K562 (cell line): ENCODE measurements around the gene OBSCN. TPM values are rescaled to one million over a fixed set of nuclear protein-coding genes. Genes with fewer than 3 reads are reported as not detected.

ENCODE experiments used
- ATAC-seq: fragments of 200-7000 bp; cut with Tn5 transposase; 3 replicates; pipeline ENCODE4 v1.9.1; 2020; ENCODE audit warnings: moderate library complexity
- BruUV-seq: library from RNA; stranded (reverse); fragments of 400-500 nt; replicated peaks from 2 replicates; lab custom pipeline; 2021; lab: Mats Ljungman, UMichigan
- CTCF ChIA-PET: fragments of 300-600 bp; formaldehyde crosslinking; extraction: SDS; loops from one replicate; lab custom pipeline; 2021; ENCODE audit warnings: low intra/inter-chr PET ratio; lab: Yijun Ruan, JAX
- POLR2A ChIA-PET: fragments of 300-600, 350-650 bp; sonication (Branson Sonifier 250); formaldehyde crosslinking; extraction: SDS; loops from one replicate; lab custom pipeline; 2021; ENCODE audit warnings: antibody characterized with exemption, inconsistent platforms; lab: Yijun Ruan, JAX
- DNase-seq, 4 experiments: peaks; one replicate each; pipeline versions ENCODE4 v3.0.0 to v3.0.0-alpha.2; 2011 to 2018; ENCODE audit warnings: low spot score in 3 of 4, mixed read lengths in 3 of 4; ENCODE audit errors: extremely low read depth in 1 of 4
- FAIRE-seq: peaks from 2 replicates; lab custom pipeline; 2011; peaks lifted over from hg19 to GRCh38; lab: Jason Lieb, UNC
- H2AFZ ChIP-seq: 2 replicates; pipeline ENCODE4 v1.6.0; 2011; ENCODE audit warnings: low read depth, low read length, control low read depth, inconsistent platforms
- H3K27ac ChIP-seq: fragments of 200-600 bp; 3 replicates; pipeline ENCODE4 v1.8.0; 2011; ENCODE audit warnings: low read depth, mild to moderate bottlenecking, control low read depth, inconsistent platforms, low read length, moderate library complexity, mixed read lengths; ENCODE audit errors: extremely low read depth
- H3K27me3 ChIP-seq, 2 experiments: fragments of 300-600 bp in 1 of 2; 2 replicates in 1 of 2; 3 replicates in 1 of 2; pipeline versions ENCODE4 v1.6.0 to v1.8.0; 2011; ENCODE audit warnings: inconsistent platforms in 2 of 2, low read length in 2 of 2, mild to moderate bottlenecking in 1 of 2, mixed read lengths in 1 of 2, moderate library complexity in 1 of 2; ENCODE audit not compliant: control insufficient read depth in 2 of 2, insufficient read depth in 2 of 2
- H3K36me3 ChIP-seq: fragments of 300-600 bp; 3 replicates; pipeline ENCODE4 v1.8.0; 2011; ENCODE audit warnings: mild to moderate bottlenecking, low read length, inconsistent platforms; ENCODE audit not compliant: control insufficient read depth, insufficient read depth
- H3K4me1 ChIP-seq, 2 experiments: fragments of 200-600 bp in 1 of 2; replicated peaks in 1 of 2; 2 replicates in 1 of 2; 3 replicates in 1 of 2; pipeline versions ENCODE4 v1.5.1 to v1.8.0; 2011; ENCODE audit warnings: inconsistent platforms in 2 of 2, low read length in 2 of 2, mild to moderate bottlenecking in 1 of 2, mixed read lengths in 1 of 2, moderate library complexity in 1 of 2; ENCODE audit not compliant: control insufficient read depth in 2 of 2, insufficient read depth in 2 of 2
- H3K4me2 ChIP-seq: 2 replicates; pipeline ENCODE4 v1.6.1; 2011; ENCODE audit warnings: low read length, control low read depth, inconsistent platforms, mixed read lengths; ENCODE audit not compliant: insufficient read depth
- H3K4me3 ChIP-seq: fragments of 200-600 bp; sonication (generic), shearing (Covaris generic); 2 replicates; pipeline ENCODE4 v1.5.1; 2016; ENCODE audit warnings: control low read depth, inconsistent platforms
- H3K79me2 ChIP-seq: fragments of 200-600 bp; 3 replicates; pipeline ENCODE4 v1.8.0; 2011; ENCODE audit warnings: low read length, inconsistent platforms; ENCODE audit not compliant: control insufficient read depth, insufficient read depth
- H3K9ac ChIP-seq, 2 experiments: 2 replicates each; pipeline versions ENCODE4 v1.6.0 to v1.6.1; 2011; ENCODE audit warnings: low read depth in 2 of 2, low read length in 2 of 2, control low read depth in 1 of 2, inconsistent platforms in 1 of 2, mild to moderate bottlenecking in 1 of 2, mixed read lengths in 1 of 2; ENCODE audit not compliant: insufficient read depth in 1 of 2
- H3K9me1 ChIP-seq: one replicate; pipeline ENCODE4 v1.6.0; 2011; ENCODE audit warnings: inconsistent platforms, mild to moderate bottlenecking, low read length, moderate library complexity; ENCODE audit not compliant: control insufficient read depth, insufficient read depth
- H3K9me3 ChIP-seq: replicated peaks from 2 replicates; pipeline ENCODE4 v1.5.1; 2011; ENCODE audit warnings: low read depth, low read length, inconsistent platforms; ENCODE audit not compliant: control insufficient read depth, insufficient read depth
- H4K20me1 ChIP-seq: replicated peaks from 2 replicates; pipeline ENCODE4 v1.6.1; 2011; ENCODE audit warnings: low read length, inconsistent platforms, mixed read lengths; ENCODE audit not compliant: control insufficient read depth, insufficient read depth
- CHD2 ChIP-seq: IDR thresholded peaks from 2 replicates; pipeline ENCODE4 v1.6.1; 2011; ENCODE audit warnings: low read depth, low read length
- EGR1 ChIP-seq: fragments of 450-650 bp; conservative IDR thresholded peaks from 2 replicates; pipeline ENCODE4 v1.6.1; 2017; ENCODE audit warnings: mild to moderate bottlenecking
- EP300 ChIP-seq: IDR thresholded peaks from 2 replicates; pipeline ENCODE4 v1.6.1; 2012; ENCODE audit warnings: low read length, improper control_type of control experiment
- HOXB6 ChIP-seq: fragments of 250-450 bp; sonication (Bioruptor Pico); IDR thresholded peaks from 2 replicates; pipeline ENCODE4 v1.5.1; 2022; ENCODE audit warnings: mild to moderate bottlenecking, borderline replicate concordance
- KDM5B ChIP-seq: fragments of 200-600 bp; sonication (generic); IDR thresholded peaks from 2 replicates; pipeline ENCODE4 v1.6.1; 2012; ENCODE audit warnings: low read depth, mild to moderate bottlenecking, moderate library complexity, low read length, control low read depth, inconsistent platforms; ENCODE audit not compliant: insufficient replicate concordance
- NFE2 ChIP-seq: IDR thresholded peaks from 2 replicates; pipeline ENCODE4 v1.6.1; 2014; ENCODE audit warnings: antibody characterized with exemption, low read depth
- NR2C1 ChIP-seq, 2 experiments: fragments of 450-650 bp; IDR thresholded peaks; 2 replicates each; pipeline ENCODE4 v1.6.1; 2017; ENCODE audit warnings: mild to moderate bottlenecking in 2 of 2, antibody characterized with exemption in 1 of 2, inconsistent platforms in 1 of 2, missing compliant biosample characterization in 1 of 2, missing genetic modification characterization in 1 of 2
- RAD51 ChIP-seq: fragments of 450-650 bp; IDR thresholded peaks from 2 replicates; pipeline ENCODE4 v1.7.1; 2016; ENCODE audit warnings: low read depth, mild to moderate bottlenecking, borderline replicate concordance
- ZBTB17 ChIP-seq: fragments of 450-650 bp; formaldehyde crosslinking; IDR thresholded peaks from 2 replicates; pipeline ENCODE4 v1.4.0; 2020; ENCODE audit warnings: mild to moderate bottlenecking
- ZFP1 ChIP-seq: fragments of 450-650 bp; formaldehyde crosslinking; IDR thresholded peaks from 2 replicates; pipeline ENCODE4 v1.4.0; 2020; ENCODE audit warnings: mild to moderate bottlenecking, mixed read lengths
- ZNF23 ChIP-seq: fragments of 250-450 bp; sonication (Bioruptor Pico); IDR thresholded peaks from 2 replicates; pipeline ENCODE4 v1.4.0; 2020; ENCODE audit warnings: mild to moderate bottlenecking
- WGBS: fragments of 100-300 bp; shearing (Covaris generic); methylation state at CpG from one replicate; pipeline ENCODE4 v1.1.6; 2016; ENCODE audit warnings: low coverage, mixed read lengths; ENCODE audit not compliant: insufficient coverage; ENCODE audit errors: missing lambda C conversion rate; 5-methylcytosine and 5-hydroxymethylcytosine counted together
- in situ Hi-C: fragments of 300-500 bp; cut with MboI; formaldehyde crosslinking; loops from 4 replicates; pipeline ENCODE4 v1.15.0; 2018; ENCODE audit warnings: inconsistent platforms, mixed read lengths
- intact Hi-C: fragments of 100-400 bp; cut with micrococcal nuclease; formaldehyde crosslinking; loops from 2 replicates; pipeline ENCODE4 v1.14.2; 2022
- polyA plus RNA-seq, 8 experiments: library from polyadenylated mRNA; depleted of rRNA in 4 of 8; stranded (reverse) in 5 of 8; unstranded in 3 of 8; fragments of >200 nt; fragmentation: Nextera tagmentation in 2 of 8; fragmentation: Illumina TruSeq in 1 of 8; extraction: Ambion mirVana in 2 of 8; extraction: Trizol in 1 of 8; gene quantifications; 2 replicates each; pipeline versions ENCODE4 v1.2.1 to v1.2.3, GENCODE V29; 2011 to 2014; ENCODE audit warnings: inconsistent platforms in 1 of 8, missing spikeins in 1 of 8
- total RNA-seq, 7 experiments: library from RNA; depleted of rRNA in 6 of 7; stranded (reverse); fragments of >200 nt in 6 of 7; fragmentation: Illumina TruSeq in 2 of 7; extraction: Trizol in 2 of 7; gene quantifications; 2 replicates each; pipeline versions ENCODE4 v1.2.1 to v1.2.3, GENCODE V29; 2011 to 2021; ENCODE audit warnings: low replicate concordance in 1 of 7
- TF ChIP-seq, protein P1 (sequence below): sonication (generic); formaldehyde crosslinking; IDR thresholded peaks from 2 replicates; pipeline ENCODE4 v1.9.0; 2022; ENCODE audit warnings: mild to moderate bottlenecking, missing genetic modification reagents

Gene OBSCN
- total and polyA plus RNA-seq, 9 of the 15 experiments (the other 6 are each of a cell fraction or from before 2014, with no cell fraction given), result 0.18 to 19.7 (median 3.6) TPM

- peaks cover 3 to 42% of the 10 kb centered on the region in 2 experiments; a peak in 4 of 5 replicates for H3K27me3 ChIP-seq
- no peaks in the 10 kb centered on the region for H3K36me3 ChIP-seq
- no peak overlapping the region for H3K4me2 ChIP-seq
- peaks cover 11 to 22% of the 10 kb centered on the region in 2 experiments; a peak in 4 of 5 replicates for H3K4me1 ChIP-seq
- no peaks in the 10 kb centered on the region for H3K79me2 ChIP-seq
- no peak overlapping the region for H3K4me3 ChIP-seq
- no peak for TF ChIP-seq NFE2
- TF ChIP-seq EP300, result no peak
- TF ChIP-seq ZNF23, result no peak
- no peak for TF ChIP-seq ZFP1
- TF ChIP-seq, protein P1, sequence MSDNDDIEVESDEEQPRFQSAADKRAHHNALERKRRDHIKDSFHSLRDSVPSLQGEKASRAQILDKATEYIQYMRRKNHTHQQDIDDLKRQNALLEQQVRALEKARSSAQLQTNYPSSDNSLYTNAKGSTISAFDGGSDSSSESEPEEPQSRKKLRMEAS (CRISPR knock-in tag), result 0 out of 2 replicates have a peak, but pooled peaks have one; percentile 0
- 33% methylated on average over 14 of the region's 14 CpGs for WGBS
- BruUV-seq, result no TSS peak
- H4K20me1 ChIP-seq, result no peaks in the 10 kb centered on the region
- H2AFZ ChIP-seq, result peak overlapping the region; percentile 42; the same call in 1 of the 2 replicates
- intact Hi-C loops, result no loop called here
- no peak for DNase-seq
- no peak overlapping the region for H3K27ac ChIP-seq
- peaks cover 4% of the 10 kb centered on the region for H3K9me1 ChIP-seq
- H3K9ac ChIP-seq, result no peak overlapping the region
- in situ Hi-C loops, result no loop called here
- ATAC-seq, result no peak
- FAIRE-seq, result no peak
- ChIA-PET CTCF (no interaction called here), POLR2A (interaction anchor here (0.5 kb wide), 2 partner anchors 15 to 104 kb away, joined by 3 to 4 read pairs; no protein-coding TSS in a partner anchor)
- H3K9me3 ChIP-seq, result no peaks in the 10 kb centered on the region
Measured at GRCh38 chr1:228293816-228294500, 86.1 kb downstream of the OBSCN start.

GRCh38 chr1:228294717-228295116, 86.9 kb downstream of the OBSCN start:
- CTCF ChIA-PET, result no interaction called here
- H3K4me3 ChIP-seq, result no peak overlapping the region
- in situ Hi-C loops (no loop called here), intact Hi-C loops (no loop called here)
- H3K9me1 ChIP-seq, result peaks cover 4% of the 10 kb centered on the region
- BruUV-seq, result no TSS peak
- H3K4me2 ChIP-seq, result no peak overlapping the region
- H3K9ac ChIP-seq, result no peak overlapping the region
- DNase-seq (no peak), ATAC-seq (no peak), FAIRE-seq (no peak)
- 9% methylated on average over 10 of the region's 10 CpGs for WGBS
- POLR2A ChIA-PET, result no interaction called here
- no peaks in the 10 kb centered on the region for H3K79me2 ChIP-seq
- H3K4me1 ChIP-seq, result peaks cover 11 to 18% of the 10 kb centered on the region in 2 experiments; a peak in 4 of 5 replicates
- no peak overlapping the region for H3K27ac ChIP-seq
- no peak overlapping the region for H2AFZ ChIP-seq
- H3K27me3 ChIP-seq, result peaks cover 2 to 45% of the 10 kb centered on the region in 2 experiments; a peak in 3 of 5 replicates
- no peaks in the 10 kb centered on the region for H4K20me1 ChIP-seq
- no peaks in the 10 kb centered on the region for H3K36me3 ChIP-seq
- no peaks in the 10 kb centered on the region for H3K9me3 ChIP-seq
- TF ChIP-seq ZBTB17 (no peak), EGR1 (no peak), HOXB6 (CRISPR knock-in tag) (no peak), RAD51 (no peak), CHD2 (no peak), KDM5B (no peak), NR2C1 (IDR thresholded peaks at IDR 0.05) (no peak), NR2C1 (tag; IDR thresholded peaks at IDR 0.05) (no peak)
